NCI-H128 (cell line): ENCODE results near the gene MRPS23.

Source experiments
- DNase-seq: peaks from one replicate; lab custom pipeline; 2025; ENCODE audit not compliant: unreplicated experiment; lab: John Stamatoyannopoulos, UW

MRPS23 gene

GRCh38 chr17:57838857-57839570 lies 10.8 kb downstream of the MRPS23 start:
- DNase-seq = no peak

- no peak for DNase-seq
Observed at GRCh38 chr17:57838453-57838852, 11.4 kb downstream of the MRPS23 start.

GRCh38 chr17:57835333-57835900 lies 14.4 kb downstream of the MRPS23 start:
- DNase-seq = no peak

GRCh38 chr17:57834146-57834741 lies 15.6 kb downstream of the MRPS23 start:
- no peak for DNase-seq

DNA sequence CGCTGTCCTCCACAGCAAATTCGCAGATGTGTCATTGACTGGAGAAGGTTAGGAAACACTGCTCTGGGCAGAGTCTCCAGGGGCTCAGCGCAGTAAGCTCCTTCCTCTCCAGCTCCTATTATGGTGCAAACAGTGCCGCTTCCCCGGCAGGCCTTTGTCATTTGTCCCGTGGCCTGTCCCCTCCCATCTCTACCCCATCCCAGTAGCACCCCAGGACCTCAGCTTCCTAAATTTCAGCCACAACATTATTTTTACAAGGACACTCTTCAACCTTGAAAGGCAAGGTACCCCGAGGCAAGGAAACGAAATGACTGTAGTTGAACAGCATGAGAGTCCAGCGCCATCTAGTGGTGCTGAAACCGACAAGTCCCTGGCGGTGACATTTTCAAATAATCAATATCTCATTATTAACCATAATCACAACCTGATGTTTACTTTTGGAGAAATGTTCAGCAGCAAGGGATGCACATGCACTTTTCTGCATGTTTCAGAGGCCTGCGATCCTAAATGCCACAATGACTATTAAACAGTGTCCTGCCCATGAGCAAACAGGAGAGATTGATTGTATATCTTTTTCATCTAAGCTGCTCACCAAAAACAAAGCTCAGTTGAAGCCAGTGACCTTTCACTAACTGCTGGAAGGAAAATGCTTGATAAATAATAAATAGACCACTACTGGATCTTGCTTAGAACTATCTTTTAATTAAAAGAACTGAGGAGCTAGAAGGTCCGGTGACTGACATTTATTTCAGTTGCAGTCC lies 16.5 kb downstream of the MRPS23 start:
- DNase-seq = peak; percentile 31

DNA sequence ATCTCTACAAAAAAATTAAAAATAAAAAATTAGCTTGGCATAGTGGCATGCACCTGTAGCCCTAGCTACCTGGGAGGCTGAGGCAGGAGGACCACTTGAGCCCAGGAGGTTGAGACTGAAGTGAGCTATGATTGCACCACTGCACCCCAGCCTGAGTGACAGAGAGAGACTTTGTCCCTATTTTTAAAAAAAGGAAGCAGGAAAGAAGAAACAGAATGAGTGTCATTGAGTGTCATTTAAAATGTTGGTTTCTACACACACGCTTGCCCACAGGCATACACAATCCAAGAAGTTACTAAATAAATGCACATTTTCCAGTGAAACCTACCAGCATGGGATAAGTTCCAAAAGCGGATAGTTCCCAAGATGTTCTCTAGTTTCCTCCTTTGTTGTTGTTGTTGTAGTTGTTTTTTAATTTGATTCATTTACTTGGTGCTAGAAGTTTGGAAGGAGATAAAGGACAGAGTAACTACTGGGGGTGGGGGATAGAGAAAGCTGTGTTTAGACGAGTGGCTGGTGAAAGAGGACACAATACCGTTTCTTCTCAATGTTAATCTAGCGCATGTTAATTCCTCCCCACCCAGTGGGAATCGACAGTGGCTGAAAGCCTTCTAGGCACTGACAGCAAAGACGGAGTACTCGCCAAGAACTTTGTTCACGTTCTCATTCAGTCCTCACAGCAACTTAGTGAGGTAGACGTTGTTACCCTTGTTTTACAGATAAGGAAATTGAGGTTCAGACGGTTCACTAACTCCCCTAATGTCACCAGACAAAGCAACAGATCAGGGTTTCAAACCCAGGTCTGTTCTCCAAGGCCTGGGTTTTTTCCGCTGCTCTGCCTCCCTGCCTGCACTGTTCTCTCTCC lies 17.3 kb downstream of the MRPS23 start:
- no peak for DNase-seq

DNA sequence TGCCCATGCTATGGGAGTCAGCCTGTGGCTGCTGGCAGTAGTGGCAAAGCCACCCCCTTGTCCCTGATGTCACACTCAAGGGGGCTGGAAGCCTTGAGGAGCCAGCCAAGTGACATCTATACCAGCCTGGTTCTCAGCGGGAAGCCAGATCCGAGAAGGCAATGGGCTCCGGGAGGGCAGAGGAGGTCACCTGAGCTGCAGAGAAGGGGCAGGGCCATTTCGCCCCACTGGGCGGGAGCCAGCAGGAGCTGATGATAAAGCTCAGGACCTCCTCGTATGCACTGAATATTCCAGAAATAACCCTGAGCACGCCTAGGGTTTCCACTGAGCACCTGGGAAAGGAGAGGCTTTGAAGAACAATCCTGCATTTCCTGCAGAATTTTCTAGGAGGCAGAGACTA lies 19.0 kb downstream of the MRPS23 start:
- DNase-seq = no peak

GRCh38 chr17:57823469-57824401 lies 26.1 kb downstream of the MRPS23 start:
- DNase-seq = no peak

- no peak for DNase-seq
Observed at GRCh38 chr17:57819867-57820266, 30.0 kb downstream of the MRPS23 start.

GRCh38 chr17:57819285-57819684 lies 30.6 kb downstream of the MRPS23 start:
- DNase-seq = no peak

GRCh38 chr17:57818066-57818465 lies 31.8 kb downstream of the MRPS23 start:
- DNase-seq = no peak

DNA sequence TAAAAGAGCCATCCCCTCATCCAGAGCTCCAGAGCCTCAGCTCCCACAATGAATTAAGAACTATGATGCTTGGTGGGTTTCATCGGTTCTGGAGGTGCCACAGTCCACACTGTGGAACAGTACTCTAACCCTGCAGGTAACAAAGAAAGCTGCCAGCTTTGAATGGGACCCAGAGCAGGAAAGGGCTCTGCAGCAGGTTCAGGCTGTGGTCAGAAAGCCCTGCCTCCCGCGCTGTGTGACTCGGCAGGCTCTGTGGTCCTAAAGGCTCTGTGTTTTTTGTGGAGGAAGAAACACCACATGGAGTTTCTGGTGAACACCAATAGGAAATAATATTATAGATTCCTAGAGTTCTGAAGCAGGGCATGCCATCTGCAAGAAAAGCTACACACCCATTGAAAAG lies 32.5 kb downstream of the MRPS23 start:
- DNase-seq = no peak

GRCh38 chr17:57814421-57814820 lies 35.4 kb downstream of the MRPS23 start:
- no peak for DNase-seq

GRCh38 chr17:57811638-57812280 lies 38.1 kb downstream of the MRPS23 start:
- no peak for DNase-seq

DNA sequence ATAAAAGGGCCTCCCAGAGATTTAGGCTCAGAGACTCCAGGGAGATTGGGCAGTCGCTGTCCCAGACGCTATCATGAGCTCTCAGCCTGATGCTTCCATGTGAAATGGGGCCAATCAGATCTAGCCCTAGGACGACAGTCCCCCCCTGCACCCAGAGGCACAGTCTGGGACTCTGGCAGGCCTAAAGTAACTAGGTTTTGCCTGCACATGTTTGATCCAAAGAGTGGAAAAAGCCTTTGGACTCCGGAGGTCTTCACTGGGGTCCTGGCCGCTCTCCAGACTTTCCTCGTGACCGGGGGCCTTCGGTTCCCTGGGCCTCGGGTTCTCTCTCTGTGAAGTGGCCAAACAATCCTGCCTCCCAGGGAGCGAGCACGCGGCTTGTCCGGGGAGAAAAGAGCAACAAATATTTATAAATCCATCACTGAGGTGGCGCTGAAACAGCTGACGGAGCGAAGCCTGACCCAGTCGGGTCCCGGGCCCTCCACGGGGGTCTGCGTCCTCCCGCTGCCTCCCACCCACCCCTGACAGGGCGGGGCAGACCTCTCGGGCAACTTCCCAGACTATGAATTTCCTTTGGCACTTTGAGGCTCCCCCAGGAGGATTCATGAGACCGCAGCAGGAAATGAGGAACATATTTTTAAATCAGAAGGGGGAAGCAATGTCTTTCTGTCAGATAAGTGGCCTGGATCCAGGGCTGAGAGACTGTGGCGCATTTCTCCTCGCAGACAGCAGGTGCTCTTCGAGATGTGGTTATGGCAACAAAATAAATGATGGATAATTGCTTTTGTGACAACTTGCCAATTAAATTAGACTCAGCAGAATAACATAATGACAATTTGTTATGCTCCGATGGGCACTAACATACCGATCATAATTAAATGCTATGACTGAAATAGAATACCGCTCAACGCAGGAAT lies 38.9 kb downstream of the MRPS23 start:
- peak; percentile 66 for DNase-seq

DNA sequence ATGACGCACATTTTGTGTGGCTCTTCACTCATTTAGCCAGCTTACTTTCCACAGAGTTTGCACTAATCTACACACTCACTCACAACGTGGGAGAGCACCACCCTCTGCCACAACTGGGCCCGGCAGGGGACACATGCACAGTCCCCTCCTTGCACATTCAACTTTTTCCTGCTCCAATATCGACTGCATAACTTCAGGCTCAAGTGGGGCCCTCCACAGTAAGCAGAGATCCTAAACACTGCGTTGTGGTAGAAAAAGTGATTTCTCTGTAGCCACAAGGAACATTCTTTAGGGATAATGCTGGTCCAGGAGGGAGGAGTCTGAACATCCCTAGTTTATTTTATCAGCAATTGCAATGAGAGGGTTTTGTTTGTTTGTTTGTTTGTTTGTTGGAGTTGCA lies 40.0 kb downstream of the MRPS23 start:
- no peak for DNase-seq

DNA sequence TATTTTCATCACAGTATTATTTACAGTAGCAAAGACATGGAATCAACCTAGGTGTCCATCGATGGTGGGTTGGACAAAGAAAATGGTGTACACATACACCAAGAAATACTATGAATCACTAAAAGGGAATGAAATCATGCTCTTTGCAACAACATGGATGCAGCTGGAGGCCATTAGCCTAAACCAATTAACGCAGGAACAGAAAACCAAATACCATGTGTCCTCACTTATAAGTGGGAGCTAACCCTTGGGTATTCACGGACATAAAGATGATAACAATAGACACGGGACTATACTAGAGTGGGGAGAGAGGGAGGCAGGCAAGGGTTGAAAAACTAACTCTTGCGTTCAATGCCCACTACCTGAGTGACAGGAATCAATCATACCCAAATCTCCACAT lies 41.0 kb downstream of the MRPS23 start:
- DNase-seq = no peak

DNA sequence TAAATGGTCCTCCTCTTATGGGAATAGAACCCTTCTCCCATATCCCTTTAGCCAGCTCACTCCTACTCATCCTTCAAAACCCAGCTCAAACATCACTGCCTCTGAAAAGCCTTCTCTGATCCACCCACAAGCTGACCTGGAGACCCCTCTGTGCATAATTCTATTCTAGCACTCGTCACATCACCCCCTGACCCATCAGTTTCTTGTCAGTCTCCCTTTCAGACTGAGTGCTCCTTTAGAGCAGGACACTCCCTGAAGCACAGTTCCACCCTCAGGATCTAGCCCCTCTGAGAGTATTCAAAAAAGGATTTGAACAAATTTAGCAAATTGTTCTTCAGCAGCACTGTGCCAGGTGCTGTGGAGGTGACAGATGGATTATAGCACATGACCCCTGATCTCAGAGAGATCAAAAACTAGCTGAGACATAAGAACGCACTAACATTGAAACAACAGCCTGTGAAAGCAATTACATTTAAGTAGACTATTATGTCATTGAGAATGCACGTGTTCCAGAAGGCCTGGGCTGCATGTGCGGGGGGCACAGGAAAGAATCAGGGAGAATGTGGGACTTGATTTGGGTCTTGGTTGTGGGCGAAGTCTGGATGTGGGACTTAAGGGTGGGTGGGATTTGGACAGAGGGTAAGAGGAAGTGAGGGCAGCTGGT lies 43.5 kb downstream of the MRPS23 start:
- no peak for DNase-seq
